ENCODE results near the gene ATMIN.

Gene ATMIN

GRCh38 chr16:81035398-81035974, at the start of gene ATMIN:
TSS of gene ATMIN (plus strand) at chr16:81035842. CDS start at chr16:81035871, 29 bp downstream.
- peak; percentile 51 for DNase-seq

GRCh38 chr16:80986557-80986956, 49.1 kb upstream of the ATMIN start:
- DNase-seq, result no peak

GRCh38 chr16:80988756-80989155, 46.9 kb upstream of the ATMIN start:
- no peak for DNase-seq

- DNase-seq, result no peak
These were observed 45.8 kb upstream of the ATMIN start for GRCh38 chr16:80989801-80990200.

GRCh38 chr16:80990577-80990976, 45.1 kb upstream of the ATMIN start:
- DNase-seq, result no peak

GRCh38 chr16:80990978-80991377, 44.7 kb upstream of the ATMIN start:
- no peak for DNase-seq

GRCh38 chr16:80991792-80992430, 43.7 kb upstream of the ATMIN start:
- DNase-seq, result no peak

GRCh38 chr16:80992676-80993293, 42.9 kb upstream of the ATMIN start:
- DNase-seq, result no peak

- no peak for DNase-seq
These were observed 42.3 kb upstream of the ATMIN start for GRCh38 chr16:80993307-80993706.

GRCh38 chr16:80993834-80994233, 41.8 kb upstream of the ATMIN start:
- DNase-seq, result no peak

- no peak for DNase-seq
These were observed 41.2 kb upstream of the ATMIN start for GRCh38 chr16:80994451-80994850.

GRCh38 chr16:80996688-80997138, 38.9 kb upstream of the ATMIN start:
- DNase-seq, result no peak

- no peak for DNase-seq
These were observed 38.4 kb upstream of the ATMIN start for GRCh38 chr16:80997139-80997798.

GRCh38 chr16:80997964-80998620, 37.5 kb upstream of the ATMIN start:
- no peak for DNase-seq

GRCh38 chr16:81000873-81001272, 34.8 kb upstream of the ATMIN start:
- DNase-seq, result no peak

GRCh38 chr16:81001330-81001729, 34.3 kb upstream of the ATMIN start:
- DNase-seq, result no peak

- no peak for DNase-seq
These were observed 32.6 kb upstream of the ATMIN start for GRCh38 chr16:81003064-81003463.

- DNase-seq, result no peak
These were observed 31.8 kb upstream of the ATMIN start for GRCh38 chr16:81003610-81004460.

GRCh38 chr16:81004646-81005353, 30.8 kb upstream of the ATMIN start:
- DNase-seq, result no peak

GRCh38 chr16:81005610-81006161, 30.0 kb upstream of the ATMIN start:
- DNase-seq, result no peak

GRCh38 chr16:81006211-81006812, 29.3 kb upstream of the ATMIN start:
- DNase-seq, result peak; percentile 65
